K562 (cell line): ENCODE measurements around the gene YPEL1. TPM values are rescaled to one million over a fixed set of nuclear protein-coding genes. Genes with fewer than 3 reads are reported as not detected.

ENCODE experiments used
- ATAC-seq: fragments of 200-7000 bp; cut with Tn5 transposase; 3 replicates; pipeline ENCODE4 v1.9.1; 2020; ENCODE audit warnings: moderate library complexity
- BruUV-seq: library from RNA; stranded (reverse); fragments of 400-500 nt; replicated peaks from 2 replicates; lab custom pipeline; 2021; lab: Mats Ljungman, UMichigan
- CTCF ChIA-PET: fragments of 300-600 bp; formaldehyde crosslinking; extraction: SDS; loops from one replicate; lab custom pipeline; 2021; ENCODE audit warnings: low intra/inter-chr PET ratio; lab: Yijun Ruan, JAX
- POLR2A ChIA-PET: fragments of 300-600, 350-650 bp; sonication (Branson Sonifier 250); formaldehyde crosslinking; extraction: SDS; loops from one replicate; lab custom pipeline; 2021; ENCODE audit warnings: antibody characterized with exemption, inconsistent platforms; lab: Yijun Ruan, JAX
- DNase-seq, 4 experiments: peaks; one replicate each; pipeline versions ENCODE4 v3.0.0 to v3.0.0-alpha.2; 2011 to 2018; ENCODE audit warnings: low spot score in 3 of 4, mixed read lengths in 3 of 4; ENCODE audit errors: extremely low read depth in 1 of 4
- FAIRE-seq: peaks from 2 replicates; lab custom pipeline; 2011; peaks lifted over from hg19 to GRCh38; lab: Jason Lieb, UNC
- H2AFZ ChIP-seq: 2 replicates; pipeline ENCODE4 v1.6.0; 2011; ENCODE audit warnings: low read depth, low read length, control low read depth, inconsistent platforms
- H3K27ac ChIP-seq: fragments of 200-600 bp; 3 replicates; pipeline ENCODE4 v1.8.0; 2011; ENCODE audit warnings: low read depth, mild to moderate bottlenecking, control low read depth, inconsistent platforms, low read length, moderate library complexity, mixed read lengths; ENCODE audit errors: extremely low read depth
- H3K27me3 ChIP-seq, 2 experiments: fragments of 300-600 bp in 1 of 2; 2 replicates in 1 of 2; 3 replicates in 1 of 2; pipeline versions ENCODE4 v1.6.0 to v1.8.0; 2011; ENCODE audit warnings: inconsistent platforms in 2 of 2, low read length in 2 of 2, mild to moderate bottlenecking in 1 of 2, mixed read lengths in 1 of 2, moderate library complexity in 1 of 2; ENCODE audit not compliant: control insufficient read depth in 2 of 2, insufficient read depth in 2 of 2
- H3K36me3 ChIP-seq: fragments of 300-600 bp; 3 replicates; pipeline ENCODE4 v1.8.0; 2011; ENCODE audit warnings: mild to moderate bottlenecking, low read length, inconsistent platforms; ENCODE audit not compliant: control insufficient read depth, insufficient read depth
- H3K4me1 ChIP-seq, 2 experiments: fragments of 200-600 bp in 1 of 2; replicated peaks in 1 of 2; 2 replicates in 1 of 2; 3 replicates in 1 of 2; pipeline versions ENCODE4 v1.5.1 to v1.8.0; 2011; ENCODE audit warnings: inconsistent platforms in 2 of 2, low read length in 2 of 2, mild to moderate bottlenecking in 1 of 2, mixed read lengths in 1 of 2, moderate library complexity in 1 of 2; ENCODE audit not compliant: control insufficient read depth in 2 of 2, insufficient read depth in 2 of 2
- H3K4me2 ChIP-seq: 2 replicates; pipeline ENCODE4 v1.6.1; 2011; ENCODE audit warnings: low read length, control low read depth, inconsistent platforms, mixed read lengths; ENCODE audit not compliant: insufficient read depth
- H3K4me3 ChIP-seq: fragments of 200-600 bp; sonication (generic), shearing (Covaris generic); 2 replicates; pipeline ENCODE4 v1.5.1; 2016; ENCODE audit warnings: control low read depth, inconsistent platforms
- H3K79me2 ChIP-seq: fragments of 200-600 bp; 3 replicates; pipeline ENCODE4 v1.8.0; 2011; ENCODE audit warnings: low read length, inconsistent platforms; ENCODE audit not compliant: control insufficient read depth, insufficient read depth
- H3K9ac ChIP-seq, 2 experiments: 2 replicates each; pipeline versions ENCODE4 v1.6.0 to v1.6.1; 2011; ENCODE audit warnings: low read depth in 2 of 2, low read length in 2 of 2, control low read depth in 1 of 2, inconsistent platforms in 1 of 2, mild to moderate bottlenecking in 1 of 2, mixed read lengths in 1 of 2; ENCODE audit not compliant: insufficient read depth in 1 of 2
- H3K9me1 ChIP-seq: one replicate; pipeline ENCODE4 v1.6.0; 2011; ENCODE audit warnings: inconsistent platforms, mild to moderate bottlenecking, low read length, moderate library complexity; ENCODE audit not compliant: control insufficient read depth, insufficient read depth
- H3K9me3 ChIP-seq: replicated peaks from 2 replicates; pipeline ENCODE4 v1.5.1; 2011; ENCODE audit warnings: low read depth, low read length, inconsistent platforms; ENCODE audit not compliant: control insufficient read depth, insufficient read depth
- H4K20me1 ChIP-seq: replicated peaks from 2 replicates; pipeline ENCODE4 v1.6.1; 2011; ENCODE audit warnings: low read length, inconsistent platforms, mixed read lengths; ENCODE audit not compliant: control insufficient read depth, insufficient read depth
- BRCA1 ChIP-seq, 2 experiments: fragments of 450-650 bp in 1 of 2; sonication (generic) in 1 of 2; formaldehyde crosslinking in 1 of 2; IDR thresholded peaks; 2 replicates each; pipeline versions ENCODE4 v1.5.0 to v1.6.1; 2017 to 2020; ENCODE audit warnings: mild to moderate bottlenecking in 1 of 2, missing genetic modification reagents in 1 of 2
- CTCF ChIP-seq, 3 experiments: IDR thresholded peaks in 2 of 3; conservative IDR thresholded peaks in 1 of 3; 2 replicates each; pipeline ENCODE4 v1.5.1; 2011 to 2012; ENCODE audit warnings: low read length in 3 of 3, mild to moderate bottlenecking in 3 of 3, control low read depth in 2 of 3, improper control_type of control experiment in 1 of 3, inconsistent platforms in 1 of 3, low read depth in 1 of 3, mixed read lengths in 1 of 3, moderate library complexity in 1 of 3; ENCODE audit not compliant: insufficient read depth in 2 of 3
- DPF2 ChIP-seq: fragments of 450-650 bp; IDR thresholded peaks from 2 replicates; pipeline ENCODE4 v1.6.1; 2016
- EHMT2 ChIP-seq: fragments of 450-650 bp; IDR thresholded peaks from 2 replicates; pipeline ENCODE4 v1.6.1; 2018; ENCODE audit warnings: antibody characterized with exemption
- GTF2E2 ChIP-seq: fragments of 200-800 bp; sonication (Bioruptor generic); IDR thresholded peaks from 2 replicates; pipeline ENCODE4 v1.6.1; 2016; ENCODE audit warnings: missing genetic modification characterization, missing compliant biosample characterization
- KLF10 ChIP-seq: fragments of 250-450 bp; sonication (Bioruptor Pico); IDR thresholded peaks from 2 replicates; pipeline ENCODE4 v1.6.1; 2021; ENCODE audit warnings: matching md5 sums
- MAX ChIP-seq: sonication (generic); formaldehyde crosslinking; IDR thresholded peaks from 2 replicates; pipeline ENCODE4 v1.9.0; 2022; ENCODE audit warnings: mild to moderate bottlenecking, missing genetic modification reagents
- MCM2 ChIP-seq: fragments of 450-650 bp; IDR thresholded peaks from 2 replicates; pipeline ENCODE4 v1.6.1; 2017; ENCODE audit warnings: low read depth, mild to moderate bottlenecking
- NONO ChIP-seq, 2 experiments: fragments of 200-400 bp in 1 of 2; fragments of 450-650 bp in 1 of 2; formaldehyde crosslinking in 1 of 2; IDR thresholded peaks; 2 replicates each; pipeline ENCODE4 v1.6.1; 2017; ENCODE audit warnings: low read depth in 2 of 2, mild to moderate bottlenecking in 2 of 2, moderate library complexity in 2 of 2, low read length in 1 of 2
- NR1H2 ChIP-seq: sonication (generic); formaldehyde crosslinking; IDR thresholded peaks from 2 replicates; pipeline ENCODE4 v1.4.0; 2020; ENCODE audit warnings: mild to moderate bottlenecking, missing genetic modification reagents
- SLC30A9 ChIP-seq: fragments of 250-450 bp; sonication (Bioruptor Pico); IDR thresholded peaks from 2 replicates; pipeline ENCODE4 v1.8.0; 2022; ENCODE audit warnings: mild to moderate bottlenecking, moderate library complexity
- STAT6 ChIP-seq: sonication (generic); formaldehyde crosslinking; IDR thresholded peaks from 2 replicates; pipeline ENCODE4 v1.8.1; 2023; ENCODE audit warnings: mild to moderate bottlenecking, missing genetic modification reagents
- TEAD4 ChIP-seq, 2 experiments: sonication (generic) in 1 of 2; formaldehyde crosslinking in 1 of 2; IDR thresholded peaks; 2 replicates each; pipeline versions ENCODE4 v1.6.1 to v1.8.0; 2012 to 2022; ENCODE audit warnings: borderline replicate concordance in 1 of 2, inconsistent platforms in 1 of 2, low read length in 1 of 2, mild to moderate bottlenecking in 1 of 2, missing genetic modification reagents in 1 of 2
- TRIM28 ChIP-seq: fragments of 450-650 bp; IDR thresholded peaks from 2 replicates; pipeline ENCODE4 v1.6.1; 2017
- YBX1 ChIP-seq: fragments of 450-650 bp; IDR thresholded peaks from 2 replicates; pipeline ENCODE4 v1.7.1; 2016; ENCODE audit warnings: mild to moderate bottlenecking
- ZEB2 ChIP-seq: fragments of 450-650 bp; IDR thresholded peaks from 2 replicates; pipeline ENCODE4 v1.6.1; 2016
- ZNF143 ChIP-seq: sonication (generic); formaldehyde crosslinking; IDR thresholded peaks from 2 replicates; pipeline ENCODE4 v1.9.0; 2022; ENCODE audit warnings: mild to moderate bottlenecking, missing genetic modification reagents
- ZNF23 ChIP-seq: fragments of 250-450 bp; sonication (Bioruptor Pico); IDR thresholded peaks from 2 replicates; pipeline ENCODE4 v1.4.0; 2020; ENCODE audit warnings: mild to moderate bottlenecking
- WGBS: fragments of 100-300 bp; shearing (Covaris generic); methylation state at CpG from one replicate; pipeline ENCODE4 v1.1.6; 2016; ENCODE audit warnings: low coverage, mixed read lengths; ENCODE audit not compliant: insufficient coverage; ENCODE audit errors: missing lambda C conversion rate; 5-methylcytosine and 5-hydroxymethylcytosine counted together
- in situ Hi-C: fragments of 300-500 bp; cut with MboI; formaldehyde crosslinking; loops from 4 replicates; pipeline ENCODE4 v1.15.0; 2018; ENCODE audit warnings: inconsistent platforms, mixed read lengths
- intact Hi-C: fragments of 100-400 bp; cut with micrococcal nuclease; formaldehyde crosslinking; loops from 2 replicates; pipeline ENCODE4 v1.14.2; 2022
- polyA plus RNA-seq, 8 experiments: library from polyadenylated mRNA; depleted of rRNA in 4 of 8; stranded (reverse) in 5 of 8; unstranded in 3 of 8; fragments of >200 nt; fragmentation: Nextera tagmentation in 2 of 8; fragmentation: Illumina TruSeq in 1 of 8; extraction: Ambion mirVana in 2 of 8; extraction: Trizol in 1 of 8; gene quantifications; 2 replicates each; pipeline versions ENCODE4 v1.2.1 to v1.2.3, GENCODE V29; 2011 to 2014; ENCODE audit warnings: inconsistent platforms in 1 of 8, missing spikeins in 1 of 8
- total RNA-seq, 7 experiments: library from RNA; depleted of rRNA in 6 of 7; stranded (reverse); fragments of >200 nt in 6 of 7; fragmentation: Illumina TruSeq in 2 of 7; extraction: Trizol in 2 of 7; gene quantifications; 2 replicates each; pipeline versions ENCODE4 v1.2.1 to v1.2.3, GENCODE V29; 2011 to 2021; ENCODE audit warnings: low replicate concordance in 1 of 7

YPEL1 gene
- total and polyA plus RNA-seq, 9 of the 15 experiments (the other 6 are each of a cell fraction or from before 2014, with no cell fraction given), result 0.07 to 2.2 (median 0.46) TPM

GRCh38 chr22:21778705-21779363 lies 43.2 kb upstream of the YPEL1 start (continued):
- peak; percentile 84; the same call in 1 of the 2 replicates for TF ChIP-seq STAT6 (CRISPR knock-in tag)
- TF ChIP-seq SLC30A9 (CRISPR knock-in tag), result no peak
- no peak for TF ChIP-seq ZNF23
- TF ChIP-seq TRIM28, result no peak
- no peak for TF ChIP-seq DPF2
- TF ChIP-seq NR1H2 (CRISPR knock-in tag), result no peak
- TF ChIP-seq YBX1, result no peak
- peak; percentile 51; the same call in 1 of the 2 replicates for TF ChIP-seq KLF10 (CRISPR knock-in tag)
- no peak for TF ChIP-seq ZEB2

- H3K9me1 ChIP-seq, result peaks cover 6% of the 10 kb centered on the region
- TF ChIP-seq TEAD4 (IDR thresholded peaks at IDR 0.05; ENCODE audit: low read length) (no peak), TEAD4 (CRISPR knock-in tag; IDR thresholded peaks at IDR 0.05; ENCODE audit: borderline replicate concordance) (peak; percentile 63; the same call in 1 of the 2 replicates), MCM2 (no peak), BRCA1 (IDR thresholded peaks at IDR 0.05) (no peak), BRCA1 (CRISPR knock-in tag; IDR thresholded peaks at IDR 0.05) (0 out of 2 replicates have a peak, but pooled peaks have one; percentile 67), NONO (IDR thresholded peaks at IDR 0.05; ENCODE audit: low read depth in 2 of 2, low read length in 1 of 2) (no peak), GTF2E2 (tag) (no peak), EHMT2 (no peak), MAX (CRISPR knock-in tag) (peak; percentile 27; the same call in 1 of the 2 replicates), ZNF143 (CRISPR knock-in tag) (0 out of 2 replicates have a peak, but pooled peaks have one; percentile 21), CTCF (IDR thresholded peaks at IDR 0.05 in 2 of 3, conservative IDR thresholded peaks at IDR 0.05 in 1 of 3; ENCODE audit: insufficient read depth in 2 of 3, low read depth in 1 of 3, low read length in 3 of 3) (0 out of 6 replicates have a peak, but pooled peaks of 1 of the 3 experiments have one; percentile 12)
- H4K20me1 ChIP-seq, result peaks cover 6% of the 10 kb centered on the region
- no peak overlapping the region for H3K4me2 ChIP-seq
- ChIA-PET CTCF (no interaction called here), POLR2A (interaction anchor here (0.6 to 9.3 kb wide), 17 partner anchors 8 to 1110 kb away, joined by 3 to 258 read pairs (median 4); partner anchors contain the start of gene PPM1F)
- in situ Hi-C loops, result no loop called here
- H3K27ac ChIP-seq, result no peak overlapping the region
- ATAC-seq, result no peak
- no peak overlapping the region for H3K9ac ChIP-seq
- no peak overlapping the region for H3K4me3 ChIP-seq
- no peaks in the 10 kb centered on the region for H3K4me1 ChIP-seq
- no peaks in the 10 kb centered on the region for H3K27me3 ChIP-seq
- WGBS, result 96% methylated on average over 4 of the region's 4 CpGs
- H2AFZ ChIP-seq, result no peak overlapping the region
- no peaks in the 10 kb centered on the region for H3K9me3 ChIP-seq
- intact Hi-C loops, result no loop called here
- DNase-seq, result no peak
- no peak for FAIRE-seq
- H3K79me2 ChIP-seq, result no peaks in the 10 kb centered on the region
- no TSS peak for BruUV-seq
- H3K36me3 ChIP-seq, result peaks cover 87% of the 10 kb centered on the region
Measured at GRCh38 chr22:21771631-21771976, 36.0 kb upstream of the YPEL1 start.
